Astrocyte (in vitro differentiated cells and primary cell): ENCODE data around the gene SOSTDC1.

Source experiments
- CTCF ChIP-seq: IDR thresholded peaks from 2 replicates; pipeline ENCODE4 v1.5.1; 2011; ENCODE audit warnings: low read depth, mild to moderate bottlenecking, inconsistent platforms, low read length, moderate library complexity; ENCODE audit not compliant: insufficient read depth
- EZH2 ChIP-seq: IDR thresholded peaks from 2 replicates; pipeline ENCODE4 v1.6.1; 2012; ENCODE audit warnings: mild to moderate bottlenecking, low read length, inconsistent platforms; ENCODE audit not compliant: insufficient read depth

- no peak for TF ChIP-seq CTCF
- no peak for TF ChIP-seq EZH2
Observed at GRCh38 chr7:16419126-16419525, 46.4 kb downstream of the SOSTDC1 start.
